BE2C (cell line): ENCODE measurements around the gene CNNM2.
A peak's percentile ranks its signal among the peaks of the same experiment; 100 is the strongest.

ENCODE experiments used
- DNase-seq: peaks from one replicate; pipeline ENCODE4 v3.0.0-alpha.2; 2020
- H3K27me3 ChIP-seq: fragments of 250-450 bp; sonication (Bioruptor Pico); 2 replicates; pipeline ENCODE4 v1.5.1; 2020; ENCODE audit warnings: mild to moderate bottlenecking
- H3K36me3 ChIP-seq: fragments of 250-450 bp; sonication (Bioruptor Pico); 2 replicates; pipeline ENCODE4 v1.5.1; 2020; ENCODE audit warnings: mild to moderate bottlenecking
- H3K4me1 ChIP-seq: fragments of 250-450 bp; sonication (Bioruptor Pico); 2 replicates; pipeline ENCODE4 v1.5.1; 2020
- H3K4me3 ChIP-seq: 2 replicates; pipeline ENCODE4 v1.5.1; 2011; ENCODE audit warnings: low read depth, low read length
- H3K9me3 ChIP-seq: fragments of 250-450 bp; sonication (Bioruptor Pico); 2 replicates; pipeline ENCODE4 v1.5.1; 2020
- CTCF ChIP-seq: IDR thresholded peaks from 2 replicates; pipeline ENCODE4 v1.5.1; 2012; ENCODE audit warnings: mild to moderate bottlenecking, low read depth, low read length

Gene CNNM2

GRCh38 chr10:103042129-103042528 is 124.0 kb downstream of the CNNM2 start:
- Histone ChIP-seq H3K36me3 (no peaks in the 10 kb centered on the region), H3K27me3 (no peaks in the 10 kb centered on the region), H3K9me3 (no peaks in the 10 kb centered on the region), H3K4me3 (no peak overlapping the region), H3K4me1 (no peaks in the 10 kb centered on the region)
- DNase-seq = no peak
- no peak for TF ChIP-seq CTCF

- no peaks in the 10 kb centered on the region for H3K36me3 ChIP-seq
- H3K4me1 ChIP-seq = no peaks in the 10 kb centered on the region
- no peak overlapping the region for H3K4me3 ChIP-seq
- no peaks in the 10 kb centered on the region for H3K9me3 ChIP-seq
- TF ChIP-seq CTCF = peak; percentile 28; the same call in 1 of the 2 replicates
- DNase-seq = no peak
- no peaks in the 10 kb centered on the region for H3K27me3 ChIP-seq
These were observed 124.8 kb downstream of the CNNM2 start for GRCh38 chr10:103042908-103043307.

- H3K4me3 ChIP-seq = no peak overlapping the region
- no peak for DNase-seq
- H3K27me3 ChIP-seq = no peaks in the 10 kb centered on the region
- H3K36me3 ChIP-seq = no peaks in the 10 kb centered on the region
- H3K4me1 ChIP-seq = no peaks in the 10 kb centered on the region
- no peaks in the 10 kb centered on the region for H3K9me3 ChIP-seq
- TF ChIP-seq CTCF = no peak
These were observed 126.9 kb downstream of the CNNM2 start for GRCh38 chr10:103044942-103045489.

- H3K36me3 ChIP-seq = no peaks in the 10 kb centered on the region
- no peaks in the 10 kb centered on the region for H3K4me1 ChIP-seq
- TF ChIP-seq CTCF = no peak
- no peak overlapping the region for H3K4me3 ChIP-seq
- no peaks in the 10 kb centered on the region for H3K27me3 ChIP-seq
- DNase-seq = no peak
- no peaks in the 10 kb centered on the region for H3K9me3 ChIP-seq
These were observed 127.9 kb downstream of the CNNM2 start for GRCh38 chr10:103045961-103046360.

GRCh38 chr10:103047381-103047780 is 129.3 kb downstream of the CNNM2 start:
- H3K36me3 ChIP-seq = no peaks in the 10 kb centered on the region
- no peak for TF ChIP-seq CTCF
- H3K9me3 ChIP-seq = no peaks in the 10 kb centered on the region
- no peaks in the 10 kb centered on the region for H3K27me3 ChIP-seq
- H3K4me3 ChIP-seq = no peak overlapping the region
- H3K4me1 ChIP-seq = no peaks in the 10 kb centered on the region
- no peak for DNase-seq

GRCh38 chr10:103049237-103049636 is 131.1 kb downstream of the CNNM2 start:
- no peaks in the 10 kb centered on the region for H3K27me3 ChIP-seq
- H3K36me3 ChIP-seq = no peaks in the 10 kb centered on the region
- H3K9me3 ChIP-seq = no peaks in the 10 kb centered on the region
- no peak for DNase-seq
- no peak for TF ChIP-seq CTCF
- H3K4me3 ChIP-seq = no peak overlapping the region
- H3K4me1 ChIP-seq = no peaks in the 10 kb centered on the region
